Activated CD4-positive, alpha-beta memory T cell treated with anti-CD3 and anti-CD28 coated beads, Interleukin-2, amount 10 ng/mL, durations not matched to agents 7 days and 5 days (primary cell): ENCODE data around the gene PPM1J. TPM values are rescaled to one million over a fixed set of nuclear protein-coding genes. Genes with fewer than 3 reads are reported as not detected.

Source experiments
- CTCF ChIA-PET: fragments of 350-600 bp; sonication (Branson Sonifier 250); formaldehyde crosslinking; loops from one replicate; lab custom pipeline; 2021; ENCODE audit warnings: antibody characterized with exemption, inconsistent platforms; lab: Charles Lee
- POLR2A ChIA-PET: fragments of 350-600 bp; sonication (Branson Sonifier 250); formaldehyde crosslinking; loops from one replicate; lab custom pipeline; 2021; ENCODE audit warnings: antibody characterized with exemption; lab: Charles Lee
- DNase-seq: peaks from one replicate; pipeline ENCODE4 v3.0.0-alpha.2; 2020
- H3K27ac Mint-ChIP-seq: one replicate; pipeline ENCODE4 v1.8.0; 2021; ENCODE audit warnings: mild to moderate bottlenecking, mixed read lengths
- H3K27me3 Mint-ChIP-seq: one replicate; pipeline ENCODE4 v1.8.0; 2021; ENCODE audit warnings: mixed read lengths
- H3K36me3 Mint-ChIP-seq: one replicate; pipeline ENCODE4 v1.8.0; 2021; ENCODE audit warnings: low read depth, mixed read lengths
- H3K4me1 Mint-ChIP-seq: one replicate; pipeline ENCODE4 v1.8.0; 2021; ENCODE audit warnings: mixed read lengths
- H3K4me3 Mint-ChIP-seq: one replicate; pipeline ENCODE4 v1.8.0; 2021; ENCODE audit warnings: mild to moderate bottlenecking, mixed read lengths
- H3K9me3 Mint-ChIP-seq: one replicate; pipeline ENCODE4 v1.8.0; 2021; ENCODE audit warnings: mixed read lengths
- total RNA-seq, 2 experiments: library from RNA; stranded (reverse); gene quantifications; one replicate each; pipeline ENCODE4 v1.2.3, GENCODE V29; 2021

The PPM1J gene
- total RNA-seq, 2 experiments from 2014 or later, result not detected

GRCh38 chr1:112710159-112710558 is 5.0 kb downstream of the PPM1J start:
- ChIA-PET POLR2A (interaction anchor here (2.6 to 10.2 kb wide), 2 partner anchors 12 to 36 kb away, joined by 9 to 51 read pairs; partner anchors contain the start of gene MOV10), CTCF (interaction anchor here (1.9 to 3.5 kb wide), 3 partner anchors 8 to 319 kb away, joined by 5 to 22 read pairs (median 10); partner anchors contain the start of gene MOV10)
- DNase-seq, result no peak
- Mint-ChIP-seq H3K36me3 (no peaks in the 10 kb centered on the region), H3K4me1 (peaks cover 31% of the 10 kb centered on the region), H3K27me3 (peaks cover 61% of the 10 kb centered on the region), H3K27ac (no peak overlapping the region), H3K4me3 (no peak overlapping the region), H3K9me3 (no peaks in the 10 kb centered on the region)

GRCh38 chr1:112708489-112708888 is 6.6 kb downstream of the PPM1J start:
- no peaks in the 10 kb centered on the region for H3K9me3 Mint-ChIP-seq
- H3K27me3 Mint-ChIP-seq, result peaks cover 49% of the 10 kb centered on the region
- CTCF ChIA-PET, result interaction anchor here (0.9 to 3.5 kb wide), 14 partner anchors 8 to 319 kb away, joined by 3 to 22 read pairs (median 4); partner anchors contain the start of gene MOV10
- POLR2A ChIA-PET, result interaction anchor here (1.2 to 10.2 kb wide), 4 partner anchors 10 to 365 kb away, joined by 3 to 51 read pairs (median 6); partner anchors contain the start of genes LRIG2 and MOV10
- H3K36me3 Mint-ChIP-seq, result no peaks in the 10 kb centered on the region
- peak overlapping the region; percentile 73 for H3K4me3 Mint-ChIP-seq
- H3K4me1 Mint-ChIP-seq, result peaks cover 38% of the 10 kb centered on the region
- H3K27ac Mint-ChIP-seq, result no peak overlapping the region
- no peak for DNase-seq

- CTCF ChIA-PET, result interaction anchor here (0.8 to 3.5 kb wide), 15 partner anchors 9 to 319 kb away, joined by 3 to 22 read pairs (median 4); partner anchors contain the start of gene MOV10
- Mint-ChIP-seq H3K27me3 (peaks cover 44% of the 10 kb centered on the region), H3K4me1 (peaks cover 41% of the 10 kb centered on the region), H3K9me3 (no peaks in the 10 kb centered on the region), H3K4me3 (peak overlapping the region; percentile 73), H3K36me3 (peaks cover 3% of the 10 kb centered on the region), H3K27ac (no peak overlapping the region)
- no peak for DNase-seq
- POLR2A ChIA-PET, result interaction anchor here (1.2 to 10.2 kb wide), 4 partner anchors 10 to 365 kb away, joined by 3 to 51 read pairs (median 6); partner anchors contain the start of genes LRIG2 and MOV10
Measured at GRCh38 chr1:112708002-112708448, 7.1 kb downstream of the PPM1J start.

GRCh38 chr1:112707221-112708001 is 7.7 kb downstream of the PPM1J start:
- H3K4me1 Mint-ChIP-seq, result peaks cover 46% of the 10 kb centered on the region
- H3K9me3 Mint-ChIP-seq, result no peaks in the 10 kb centered on the region
- peak; percentile 69 for DNase-seq
- POLR2A ChIA-PET, result interaction anchor here (1.2 to 10.2 kb wide), 4 partner anchors 9 to 366 kb away, joined by 3 to 51 read pairs (median 6); partner anchors contain the start of genes LRIG2 and MOV10
- peak overlapping the region; percentile 41 for H3K27ac Mint-ChIP-seq
- H3K36me3 Mint-ChIP-seq, result peaks cover 7% of the 10 kb centered on the region
- H3K4me3 Mint-ChIP-seq, result peak overlapping the region; percentile 73
- peaks cover 38% of the 10 kb centered on the region for H3K27me3 Mint-ChIP-seq
- CTCF ChIA-PET, result interaction anchor here (0.8 to 3.5 kb wide), 14 partner anchors 8 to 318 kb away, joined by 3 to 22 read pairs (median 4); partner anchors contain the start of gene MOV10

GRCh38 chr1:112706505-112707220 is 8.5 kb downstream of the PPM1J start, which contains the start of gene RHOC:
TSS of gene RHOC (minus strand) at chr1:112707127. CDS start at chr1:112703799, 3,328 bp downstream.
- H3K27me3 Mint-ChIP-seq, result peaks cover 35% of the 10 kb centered on the region
- H3K4me1 Mint-ChIP-seq, result peaks cover 53% of the 10 kb centered on the region
- POLR2A ChIA-PET, result interaction anchor here (1.5 to 10.2 kb wide), 2 partner anchors 32 to 89 kb away, joined by 3 to 51 read pairs; partner anchors contain the start of gene MOV10

GRCh38 chr1:112704934-112705627 is 10.1 kb downstream of the PPM1J start:
- Mint-ChIP-seq H3K36me3 (peaks cover 25% of the 10 kb centered on the region), H3K9me3 (no peaks in the 10 kb centered on the region), H3K27me3 (peaks cover 26% of the 10 kb centered on the region), H3K4me1 (peaks cover 69% of the 10 kb centered on the region), H3K27ac (peak overlapping the region; percentile 89), H3K4me3 (peak overlapping the region; percentile 72)
- peak; percentile 79 for DNase-seq
- POLR2A ChIA-PET, result interaction anchor here (0.8 to 4.5 kb wide), 10 partner anchors 10 to 251 kb away, joined by 3 to 57 read pairs (median 4); partner anchors contain the start of genes CAPZA1, MOV10, PPM1J and SLC16A1
- CTCF ChIA-PET, result interaction anchor here (1.0 to 4.1 kb wide), 8 partner anchors 11 to 368 kb away, joined by 3 to 31 read pairs (median 8); partner anchors contain the start of genes LRIG2, MOV10 and PPM1J

More at GRCh38 chr1:112706505-112707220, 8.5 kb downstream of the PPM1J start, which contains the start of gene RHOC:
- CTCF ChIA-PET, result interaction anchor here (2.0 kb wide), 1 partner anchor 34 kb away, joined by 10 read pairs; no protein-coding TSS in a partner anchor
- peak; percentile 61 for DNase-seq
- Mint-ChIP-seq H3K36me3 (peaks cover 14% of the 10 kb centered on the region), H3K4me3 (peak within 1 kb of the TSS; percentile 73), H3K9me3 (no peaks in the 10 kb centered on the region), H3K27ac (peak within 1 kb of the TSS; percentile 89)

- Mint-ChIP-seq H3K27ac (peak overlapping the region; percentile 89), H3K27me3 (peaks cover 20% of the 10 kb centered on the region), H3K4me3 (peak overlapping the region; percentile 72), H3K4me1 (peaks cover 74% of the 10 kb centered on the region), H3K36me3 (peaks cover 31% of the 10 kb centered on the region), H3K9me3 (no peaks in the 10 kb centered on the region)
- POLR2A ChIA-PET, result interaction anchor here (0.8 to 4.5 kb wide), 10 partner anchors 9 to 252 kb away, joined by 3 to 57 read pairs (median 4); partner anchors contain the start of genes CAPZA1, MOV10, PPM1J and SLC16A1
- CTCF ChIA-PET, result interaction anchor here (1.0 to 4.1 kb wide), 8 partner anchors 12 to 368 kb away, joined by 3 to 31 read pairs (median 8); partner anchors contain the start of genes LRIG2, MOV10 and PPM1J
- no peak for DNase-seq
Measured at GRCh38 chr1:112704391-112704933, 10.7 kb downstream of the PPM1J start.

- no peak for DNase-seq
- Mint-ChIP-seq H3K36me3 (peaks cover 36% of the 10 kb centered on the region), H3K4me3 (no peak overlapping the region), H3K27me3 (peaks cover 14% of the 10 kb centered on the region), H3K27ac (no peak overlapping the region), H3K4me1 (peaks cover 77% of the 10 kb centered on the region), H3K9me3 (no peaks in the 10 kb centered on the region)
- CTCF ChIA-PET, result interaction anchor here (0.7 to 4.1 kb wide), 4 partner anchors 12 to 313 kb away, joined by 3 to 31 read pairs (median 8); partner anchors contain the start of genes MOV10 and PPM1J
- POLR2A ChIA-PET, result interaction anchor here (0.5 to 4.5 kb wide), 6 partner anchors 9 to 252 kb away, joined by 3 to 57 read pairs (median 18); partner anchors contain the start of genes CAPZA1, MOV10, PPM1J and SLC16A1
Measured at GRCh38 chr1:112703706-112704105, 11.4 kb downstream of the PPM1J start.

GRCh38 chr1:112702420-112703261 is 12.5 kb downstream of the PPM1J start:
- H3K36me3 Mint-ChIP-seq, result peaks cover 40% of the 10 kb centered on the region
- peaks cover 72% of the 10 kb centered on the region for H3K4me1 Mint-ChIP-seq
- H3K9me3 Mint-ChIP-seq, result no peaks in the 10 kb centered on the region
- peaks cover 4% of the 10 kb centered on the region for H3K27me3 Mint-ChIP-seq
- no peak for DNase-seq
- no peak overlapping the region for H3K4me3 Mint-ChIP-seq
- ChIA-PET POLR2A (interaction anchor here (3.7 to 4.5 kb wide), 2 partner anchors 27 to 83 kb away, joined by 46 to 57 read pairs; partner anchors contain the start of genes CAPZA1, MOV10 and ST7L), CTCF (interaction anchor here (4.1 kb wide), 1 partner anchor 13 kb away, joined by 31 read pairs; the partner anchor contains the start of gene PPM1J)
- H3K27ac Mint-ChIP-seq, result peak overlapping the region; percentile 11

- H3K4me1 Mint-ChIP-seq, result peaks cover 69% of the 10 kb centered on the region
- H3K27me3 Mint-ChIP-seq, result no peaks in the 10 kb centered on the region
- ChIA-PET CTCF (interaction anchor here (4.1 kb wide), 1 partner anchor 14 kb away, joined by 31 read pairs; the partner anchor contains the start of gene PPM1J), POLR2A (interaction anchor here (3.7 to 4.5 kb wide), 2 partner anchors 27 to 83 kb away, joined by 46 to 57 read pairs; partner anchors contain the start of genes CAPZA1, MOV10 and ST7L)
- H3K4me3 Mint-ChIP-seq, result no peak overlapping the region
- H3K36me3 Mint-ChIP-seq, result peaks cover 40% of the 10 kb centered on the region
- no peak for DNase-seq
- no peaks in the 10 kb centered on the region for H3K9me3 Mint-ChIP-seq
- peak overlapping the region; percentile 11 for H3K27ac Mint-ChIP-seq
Measured at GRCh38 chr1:112702067-112702395, 13.1 kb downstream of the PPM1J start.
